Measurements from ENCODE around the gene CRPPA. TPM values are rescaled to one million over a fixed set of nuclear protein-coding genes. Genes with fewer than 3 reads are reported as not detected.

The CRPPA gene
- total RNA-seq, 2 experiments from 2014 or later: not detected

DNA sequence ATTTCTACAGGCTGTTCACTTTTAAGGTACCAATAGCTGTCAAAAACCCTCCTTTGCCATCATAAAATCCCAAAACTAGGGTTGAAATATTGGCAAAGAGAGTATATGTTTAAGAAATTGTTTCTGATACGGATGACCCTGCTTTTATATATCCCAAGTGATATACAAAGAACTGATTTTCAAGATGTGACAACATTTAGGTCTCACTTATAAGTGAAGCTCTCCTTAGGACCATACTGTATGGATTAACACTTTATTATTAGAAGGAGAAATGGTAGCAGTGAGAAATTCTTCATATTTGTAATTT lies 11.0 kb upstream of the CRPPA start:
- Histone ChIP-seq H3K4me2 (ENCODE audit: low read length) (no peak overlapping the region), H3K4me3 (ENCODE audit: low read depth, low read length, poor library complexity, severe bottlenecking) (no peak overlapping the region), H3K27ac (ENCODE audit: low read depth, low read length, poor library complexity, severe bottlenecking) (no peak overlapping the region), H4K20me1 (ENCODE audit: insufficient read depth, low read length) (no peaks in the 10 kb centered on the region; the same call in 1 of the 2 replicates), H3K9me2 (ENCODE audit: insufficient read depth, low read length) (no peaks in the 10 kb centered on the region), H3K9me3 (ENCODE audit: low read length) (no peaks in the 10 kb centered on the region), H3K4me1 (ENCODE audit: insufficient read depth, low read length, poor library complexity, severe bottlenecking) (no peaks in the 10 kb centered on the region), H2AFZ (ENCODE audit: low read length) (no peak overlapping the region), H3K79me2 (ENCODE audit: insufficient read depth, low read depth, low read length) (no peaks in the 10 kb centered on the region), H3K36me3 (ENCODE audit: insufficient read depth, low read length) (no peaks in the 10 kb centered on the region)
- peak; percentile 27; the same call in 1 of the 2 replicates for TF ChIP-seq CTCF (conservative IDR thresholded peaks at IDR 0.05; ENCODE audit: low read length)
- no peak for TF ChIP-seq EZH2phosphoT487 (IDR thresholded peaks at IDR 0.05; ENCODE audit: borderline replicate concordance, low read depth, low read length)
- ChIA-PET CTCF (ENCODE audit: unreplicated experiment) (no interaction called here), POLR2A (interaction anchor here (0.6 kb wide), 1 partner anchor 1501 kb away, joined by 3 read pairs; no protein-coding TSS in a partner anchor)
- intact Hi-C loops (cut with micrococcal nuclease; ENCODE audit: unreplicated experiment): loop anchor here (2.0 to 10.0 kb wide), 2 partner anchors 132 to 482 kb away; no protein-coding TSS in a partner anchor
- no peak for DNase-seq (ENCODE audit: low spot score)
- no TSS peak for BruUV-seq (replicated peaks)

GRCh38 chr7:16431646-16432424 lies 10.5 kb upstream of the CRPPA start:
- no peaks in the 10 kb centered on the region for H3K9me3 ChIP-seq (ENCODE audit: low read length)
- CTCF ChIA-PET (ENCODE audit: unreplicated experiment): no interaction called here
- peak; percentile 27 for DNase-seq (ENCODE audit: low spot score)
- no TSS peak for BruUV-seq (replicated peaks)
- no peaks in the 10 kb centered on the region; the same call in 1 of the 2 replicates for H4K20me1 ChIP-seq (ENCODE audit: insufficient read depth, low read length)
- H3K27ac ChIP-seq (ENCODE audit: low read depth, low read length, poor library complexity, severe bottlenecking): no peak overlapping the region
- peak; percentile 69 for TF ChIP-seq CTCF (conservative IDR thresholded peaks at IDR 0.05; ENCODE audit: low read length)
- no peak for TF ChIP-seq EZH2phosphoT487 (IDR thresholded peaks at IDR 0.05; ENCODE audit: borderline replicate concordance, low read depth, low read length)
- no peak overlapping the region for H3K4me3 ChIP-seq (ENCODE audit: low read depth, low read length, poor library complexity, severe bottlenecking)
- no peaks in the 10 kb centered on the region for H3K4me1 ChIP-seq (ENCODE audit: insufficient read depth, low read length, poor library complexity, severe bottlenecking)
- H2AFZ ChIP-seq (ENCODE audit: low read length): no peak overlapping the region
- no peak overlapping the region for H3K4me2 ChIP-seq (ENCODE audit: low read length)
- H3K9me2 ChIP-seq (ENCODE audit: insufficient read depth, low read length): no peaks in the 10 kb centered on the region
- H3K79me2 ChIP-seq (ENCODE audit: insufficient read depth, low read depth, low read length): no peaks in the 10 kb centered on the region
- no peaks in the 10 kb centered on the region for H3K36me3 ChIP-seq (ENCODE audit: insufficient read depth, low read length)
- intact Hi-C loops (cut with micrococcal nuclease; ENCODE audit: unreplicated experiment): loop anchor here (2.0 to 10.0 kb wide), 2 partner anchors 133 to 483 kb away; no protein-coding TSS in a partner anchor
- POLR2A ChIA-PET: interaction anchor here (0.6 to 1.3 kb wide), 3 partner anchors 29 to 1501 kb away, joined by 3 read pairs; no protein-coding TSS in a partner anchor

DNA sequence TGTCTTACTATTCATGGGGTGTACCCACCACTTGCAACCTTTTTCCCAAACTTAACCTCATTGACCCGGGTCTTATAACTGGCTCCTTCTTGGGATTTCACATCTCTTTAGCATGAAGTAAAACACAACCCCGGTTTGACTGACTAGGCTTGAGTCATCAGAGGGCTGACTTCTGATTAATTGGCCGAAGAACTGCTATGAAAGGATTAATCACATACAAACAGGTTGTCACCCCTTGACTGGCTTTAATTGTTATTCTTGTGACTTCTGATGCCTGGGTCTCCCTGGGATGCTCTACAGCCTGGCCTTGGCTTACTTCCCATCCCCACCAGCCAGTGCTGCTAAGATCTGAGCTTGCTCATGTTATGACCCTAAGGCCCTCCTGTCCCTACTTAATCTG lies 8.8 kb upstream of the CRPPA start:
- H4K20me1 ChIP-seq (ENCODE audit: insufficient read depth, low read length): no peaks in the 10 kb centered on the region; the same call in 1 of the 2 replicates
- no peaks in the 10 kb centered on the region for H3K9me3 ChIP-seq (ENCODE audit: low read length)
- no peaks in the 10 kb centered on the region for H3K4me1 ChIP-seq (ENCODE audit: insufficient read depth, low read length, poor library complexity, severe bottlenecking)
- no peaks in the 10 kb centered on the region for H3K36me3 ChIP-seq (ENCODE audit: insufficient read depth, low read length)
- no peaks in the 10 kb centered on the region for H3K79me2 ChIP-seq (ENCODE audit: insufficient read depth, low read depth, low read length)
- no peak for TF ChIP-seq EZH2phosphoT487 (IDR thresholded peaks at IDR 0.05; ENCODE audit: borderline replicate concordance, low read depth, low read length)
- TF ChIP-seq CTCF (conservative IDR thresholded peaks at IDR 0.05; ENCODE audit: low read length): no peak
- H3K9me2 ChIP-seq (ENCODE audit: insufficient read depth, low read length): no peaks in the 10 kb centered on the region
- intact Hi-C loops (cut with micrococcal nuclease; ENCODE audit: unreplicated experiment): loop anchor here (10.0 kb wide), 1 partner anchor 485 kb away; no protein-coding TSS in a partner anchor
- POLR2A ChIA-PET: no interaction called here
- no peak for DNase-seq (ENCODE audit: low spot score)
- no peak overlapping the region for H3K4me2 ChIP-seq (ENCODE audit: low read length)
- no peak overlapping the region for H3K27ac ChIP-seq (ENCODE audit: low read depth, low read length, poor library complexity, severe bottlenecking)
- CTCF ChIA-PET (ENCODE audit: unreplicated experiment): no interaction called here
- no TSS peak for BruUV-seq (replicated peaks)
- no peak overlapping the region for H2AFZ ChIP-seq (ENCODE audit: low read length)
- H3K4me3 ChIP-seq (ENCODE audit: low read depth, low read length, poor library complexity, severe bottlenecking): no peak overlapping the region
